Subcutaneous abdominal adipose tissue (tissue), 5 donors: ENCODE data around the gene EFCAB11.
A peak's percentile ranks its signal among the peaks of the same experiment; 100 is the strongest.

Experiments
- H3K27ac ChIP-seq: one replicate; pipeline ENCODE4 v1.7.0; 2013; ENCODE audit warnings: low read depth, mild to moderate bottlenecking, inconsistent platforms, low read length, moderate library complexity
- H3K27me3 ChIP-seq, 5 donors: one replicate each; pipeline ENCODE4 v1.7.0; 2013; ENCODE audit warnings: low read length in 5 of 5, inconsistent platforms in 1 of 5; ENCODE audit not compliant: control insufficient read depth in 5 of 5, insufficient read depth in 4 of 5
- H3K36me3 ChIP-seq, 5 donors: one replicate each; pipeline ENCODE4 v1.7.0; 2013; ENCODE audit warnings: low read length in 5 of 5; ENCODE audit not compliant: control insufficient read depth in 5 of 5, insufficient read depth in 5 of 5
- H3K4me1 ChIP-seq, 5 donors: one replicate each; pipeline ENCODE4 v1.7.0; 2013; ENCODE audit warnings: low read length in 5 of 5, mild to moderate bottlenecking in 3 of 5, moderate library complexity in 1 of 5; ENCODE audit not compliant: control insufficient read depth in 5 of 5, insufficient read depth in 5 of 5
- H3K4me3 ChIP-seq, 5 donors: one replicate each; pipeline ENCODE4 v1.7.0; 2013; ENCODE audit warnings: low read length in 5 of 5, low read depth in 1 of 5
- H3K9ac ChIP-seq, 5 donors: one replicate each; pipeline ENCODE4 v1.7.0; 2013; ENCODE audit warnings: low read length in 5 of 5, mild to moderate bottlenecking in 4 of 5, moderate library complexity in 3 of 5
- H3K9me3 ChIP-seq, 5 donors: one replicate each; pipeline ENCODE4 v1.7.0; 2013; ENCODE audit warnings: low read length in 5 of 5; ENCODE audit not compliant: control insufficient read depth in 5 of 5
- donor health status: healthy.
- donor health status: healthy.
- donor health status: healthy.
- donor health status: healthy.
- donor health status: healthy.

The EFCAB11 gene

DNA sequence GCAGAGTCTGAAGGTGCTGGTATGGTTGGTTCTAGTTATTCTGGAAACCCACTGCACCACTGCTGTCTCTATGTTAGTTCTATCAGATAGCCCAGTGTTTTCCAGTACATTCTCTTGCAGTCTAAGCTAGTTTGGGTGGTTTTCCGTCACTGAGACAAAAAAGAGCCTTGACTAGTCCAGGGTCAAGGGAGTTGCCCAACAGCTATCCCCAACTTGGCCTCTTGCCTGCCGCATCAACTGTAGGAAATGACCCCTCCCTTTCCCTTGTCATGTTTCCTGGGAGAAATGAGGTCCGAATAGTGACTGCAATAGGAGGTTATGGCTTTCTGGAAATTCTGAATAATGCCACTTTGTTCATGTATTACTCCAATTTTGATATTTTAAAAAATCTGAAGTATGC, 160.4 kb downstream of the EFCAB11 start:
- Histone ChIP-seq H3K27ac (peak overlapping the region; percentile 80), H3K36me3 (no peaks in the 10 kb centered on the region), H3K27me3 (no peaks in the 10 kb centered on the region), H3K9ac (no peak overlapping the region), H3K9me3 (no peaks in the 10 kb centered on the region), H3K4me1 (peaks cover 3 to 23% (median 21%) of the 10 kb centered on the region in 5 donors), H3K4me3 (no peak overlapping the region)

- Histone ChIP-seq H3K27ac (peak overlapping the region; percentile 80), H3K4me1 (peaks cover 3 to 23% (median 21%) of the 10 kb centered on the region in 5 donors), H3K9me3 (no peaks in the 10 kb centered on the region), H3K4me3 (no peak overlapping the region), H3K36me3 (no peaks in the 10 kb centered on the region), H3K9ac (no peak overlapping the region), H3K27me3 (no peaks in the 10 kb centered on the region)
Measured at GRCh38 chr14:89793367-89793716, 161.2 kb downstream of the EFCAB11 start.

- peak overlapping the region in 3 of 5 donors; percentile 12 to 46 (median 35) for H3K4me3 ChIP-seq
- H3K9me3 ChIP-seq, result no peaks in the 10 kb centered on the region
- no peaks in the 10 kb centered on the region for H3K36me3 ChIP-seq
- H3K9ac ChIP-seq, result peak overlapping the region in 1 of 5 donors; percentile 44
- H3K4me1 ChIP-seq, result peaks cover 3 to 23% (median 21%) of the 10 kb centered on the region in 5 donors
- peak overlapping the region; percentile 80 for H3K27ac ChIP-seq
- no peaks in the 10 kb centered on the region for H3K27me3 ChIP-seq
Measured at GRCh38 chr14:89792489-89793366, 161.8 kb downstream of the EFCAB11 start.

DNA sequence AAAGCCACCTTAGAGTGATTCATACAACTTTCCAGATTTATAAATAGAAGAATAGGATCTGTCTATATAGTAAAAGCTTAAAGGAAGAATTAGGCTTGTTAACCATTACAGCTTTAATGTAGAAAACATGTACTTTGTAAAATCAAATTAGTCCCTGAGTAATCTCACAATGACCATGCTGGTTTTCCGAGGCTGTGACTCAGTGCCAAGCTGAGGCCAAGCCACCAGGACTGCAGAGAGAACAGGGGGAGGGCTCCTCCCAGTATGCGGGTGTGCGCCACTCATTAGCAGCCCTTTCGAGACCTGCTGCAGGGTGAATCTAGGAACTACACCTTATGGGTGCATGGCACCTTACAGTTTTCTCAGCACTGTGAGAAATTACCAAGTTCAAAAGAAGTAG, 167.0 kb downstream of the EFCAB11 start:
- Histone ChIP-seq H3K4me3 (no peak overlapping the region), H3K36me3 (no peaks in the 10 kb centered on the region), H3K27ac (no peak overlapping the region), H3K27me3 (no peaks in the 10 kb centered on the region), H3K9me3 (no peaks in the 10 kb centered on the region), H3K4me1 (peaks cover 0 to 6% (median 5%) of the 10 kb centered on the region in 5 donors), H3K9ac (no peak overlapping the region)

DNA sequence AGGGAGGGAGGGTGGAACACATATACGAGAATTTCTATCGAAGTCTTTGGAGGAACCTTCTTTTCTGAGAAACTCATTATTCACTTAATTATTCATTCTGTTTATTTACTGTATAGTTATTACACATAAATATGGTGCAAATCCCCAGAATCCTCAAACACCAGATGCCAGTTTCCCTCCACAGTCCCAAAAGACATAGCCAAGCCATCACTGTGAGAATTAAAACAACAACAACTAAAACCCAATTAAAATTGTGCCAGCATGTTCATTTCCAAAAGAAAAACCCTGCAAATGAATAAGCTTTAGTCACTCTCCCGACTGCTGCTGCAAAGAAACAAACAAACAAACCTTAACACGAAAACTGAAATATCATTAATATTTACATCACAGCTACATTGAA, 173.5 kb downstream of the EFCAB11 start:
- no peak overlapping the region for H3K27ac ChIP-seq
- H3K36me3 ChIP-seq, result no peaks in the 10 kb centered on the region
- H3K4me1 ChIP-seq, result peaks cover 0 to under 1% (median 0%) of the 10 kb centered on the region in 5 donors
- no peaks in the 10 kb centered on the region for H3K27me3 ChIP-seq
- no peak overlapping the region for H3K4me3 ChIP-seq
- H3K9ac ChIP-seq, result no peak overlapping the region
- H3K9me3 ChIP-seq, result no peaks in the 10 kb centered on the region

- peaks cover 0 to 9% (median 4%) of the 10 kb centered on the region in 5 donors for H3K4me1 ChIP-seq
- H3K36me3 ChIP-seq, result no peaks in the 10 kb centered on the region
Measured at GRCh38 chr14:89779707-89780106, 174.8 kb downstream of the EFCAB11 start.

DNA sequence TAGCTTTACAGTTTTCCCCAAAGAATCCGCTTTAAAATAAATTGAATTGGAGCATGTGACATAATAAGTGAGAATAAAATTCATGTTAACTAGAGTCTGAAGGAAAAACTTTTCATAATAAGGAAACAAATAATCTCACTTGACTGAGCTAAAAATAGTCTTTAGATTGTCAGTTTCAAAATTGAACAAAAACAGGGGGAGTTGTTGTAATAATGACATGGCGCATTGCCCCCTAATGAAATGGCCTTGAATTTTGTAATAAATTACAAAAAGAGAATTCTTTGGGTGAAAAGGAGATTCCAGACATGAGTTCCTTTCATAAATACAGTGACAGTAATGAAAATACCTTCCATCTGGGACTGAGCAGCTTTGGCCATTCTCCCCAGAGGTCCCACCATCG, 178.6 kb downstream of the EFCAB11 start:
- H3K27ac ChIP-seq, result no peak overlapping the region

More at GRCh38 chr14:89779707-89780106, 174.8 kb downstream of the EFCAB11 start:
- no peaks in the 10 kb centered on the region for H3K9me3 ChIP-seq
- H3K27me3 ChIP-seq, result no peaks in the 10 kb centered on the region
- H3K27ac ChIP-seq, result no peak overlapping the region
- no peak overlapping the region for H3K4me3 ChIP-seq
- no peak overlapping the region for H3K9ac ChIP-seq

DNA sequence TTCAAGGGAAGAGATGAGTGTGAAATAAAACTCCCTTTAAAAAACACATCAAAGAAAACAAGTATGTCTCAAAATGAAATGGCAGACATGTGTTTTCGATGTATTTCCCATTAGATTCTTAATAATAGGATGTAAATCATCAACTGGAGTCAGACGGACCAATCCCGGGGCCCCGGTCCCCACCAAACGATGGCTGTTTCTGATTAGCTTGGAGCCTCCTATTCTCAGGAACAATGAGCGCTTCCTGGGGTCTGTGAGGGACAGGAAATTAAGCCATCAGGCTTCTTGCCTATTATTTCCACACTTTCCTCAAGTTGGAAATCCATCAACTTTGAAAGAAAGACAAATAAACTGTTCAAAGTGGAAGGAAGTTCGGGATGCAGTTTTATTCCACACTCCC, 179.4 kb downstream of the EFCAB11 start:
- no peaks in the 10 kb centered on the region for H3K9me3 ChIP-seq
- no peak overlapping the region for H3K9ac ChIP-seq
- no peaks in the 10 kb centered on the region for H3K27me3 ChIP-seq
- no peak overlapping the region for H3K4me3 ChIP-seq
- H3K4me1 ChIP-seq, result peaks cover 0 to 18% (median 9%) of the 10 kb centered on the region in 5 donors
- no peak overlapping the region for H3K27ac ChIP-seq
- no peaks in the 10 kb centered on the region for H3K36me3 ChIP-seq

More for the DNA sequence above, 178.6 kb downstream of the EFCAB11 start:
- H3K27me3 ChIP-seq, result no peaks in the 10 kb centered on the region
- H3K4me1 ChIP-seq, result peaks cover 0 to 18% (median 9%) of the 10 kb centered on the region in 5 donors
- no peak overlapping the region for H3K4me3 ChIP-seq
- H3K9me3 ChIP-seq, result no peaks in the 10 kb centered on the region
- H3K9ac ChIP-seq, result no peak overlapping the region
- H3K36me3 ChIP-seq, result no peaks in the 10 kb centered on the region

GRCh38 chr14:89773644-89774316, 180.8 kb downstream of the EFCAB11 start:
- H3K9me3 ChIP-seq, result no peaks in the 10 kb centered on the region
- H3K9ac ChIP-seq, result no peak overlapping the region
- H3K27me3 ChIP-seq, result no peaks in the 10 kb centered on the region
- H3K4me1 ChIP-seq, result peaks cover 0 to 18% (median 9%) of the 10 kb centered on the region in 5 donors
- no peak overlapping the region for H3K27ac ChIP-seq
- H3K4me3 ChIP-seq, result no peak overlapping the region
- H3K36me3 ChIP-seq, result no peaks in the 10 kb centered on the region

DNA sequence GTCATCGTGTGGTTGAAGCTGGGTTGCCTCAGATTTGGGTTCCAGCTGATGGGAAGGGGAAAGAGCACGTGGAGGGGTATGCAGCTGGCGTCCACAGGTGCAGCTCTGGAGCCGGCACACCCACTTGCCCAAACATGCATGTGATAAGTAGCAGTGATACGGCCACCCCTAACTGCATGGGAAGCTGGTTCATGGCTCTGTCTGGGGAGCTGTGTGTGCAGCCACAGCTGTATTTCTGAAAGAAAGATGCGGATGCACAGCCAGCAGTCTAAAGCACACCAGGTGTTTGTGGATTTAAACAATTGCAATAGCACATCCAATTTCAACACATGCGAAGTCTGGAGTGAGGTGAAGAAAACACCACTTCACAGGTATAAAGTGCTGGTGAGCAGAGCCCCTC, 181.4 kb downstream of the EFCAB11 start:
- Histone ChIP-seq H3K9ac (no peak overlapping the region), H3K27me3 (no peaks in the 10 kb centered on the region), H3K9me3 (no peaks in the 10 kb centered on the region), H3K4me1 (peaks cover 0 to 18% (median 9%) of the 10 kb centered on the region in 5 donors), H3K4me3 (no peak overlapping the region), H3K27ac (no peak overlapping the region), H3K36me3 (no peaks in the 10 kb centered on the region)
